Calu3 (cell line): ENCODE data around the gene CEP128. TPM values are rescaled to one million over a fixed set of nuclear protein-coding genes. Genes with fewer than 3 reads are reported as not detected.

Experiments
- BruUV-seq: library from RNA; stranded (reverse); fragments of 400-500 nt; replicated peaks from 2 replicates; lab custom pipeline; 2021; lab: Mats Ljungman, UMichigan
- CTCF ChIA-PET: fragments of 300-600 bp; sonication (Branson Sonifier 250); formaldehyde crosslinking; loops from one replicate; lab custom pipeline; 2022; ENCODE audit warnings: antibody characterized with exemption; lab: Charles Lee
- DNase-seq: peaks from one replicate; pipeline ENCODE4 v3.0.0; 2022
- H3K27ac Mint-ChIP-seq: one replicate; pipeline ENCODE4 v1.8.0; 2022; ENCODE audit warnings: mixed read lengths; ENCODE audit not compliant: unreplicated experiment
- H3K27me3 Mint-ChIP-seq: one replicate; pipeline ENCODE4 v1.8.0; 2022; ENCODE audit warnings: mixed read lengths; ENCODE audit not compliant: unreplicated experiment
- H3K36me3 Mint-ChIP-seq: one replicate; pipeline ENCODE4 v1.8.0; 2022; ENCODE audit warnings: mild to moderate bottlenecking, moderate library complexity, mixed read lengths; ENCODE audit not compliant: insufficient read depth, unreplicated experiment
- H3K4me1 Mint-ChIP-seq: one replicate; pipeline ENCODE4 v1.8.0; 2022; ENCODE audit warnings: mild to moderate bottlenecking, low read depth, mixed read lengths; ENCODE audit not compliant: unreplicated experiment
- H3K4me3 Mint-ChIP-seq: one replicate; pipeline ENCODE4 v1.8.0; 2022; ENCODE audit warnings: mild to moderate bottlenecking, low read depth, moderate library complexity, mixed read lengths; ENCODE audit not compliant: unreplicated experiment
- H3K9me3 Mint-ChIP-seq: one replicate; pipeline ENCODE4 v1.8.0; 2022; ENCODE audit warnings: low read depth, mixed read lengths; ENCODE audit not compliant: unreplicated experiment
- CTCF ChIP-seq: fragments of 200-600 bp; IDR thresholded peaks from one replicate; pipeline ENCODE4 v1.8.0; 2022; ENCODE audit warnings: antibody characterized with exemption; ENCODE audit not compliant: unreplicated experiment
- intact Hi-C: fragments of 100-400 bp; cut with micrococcal nuclease; formaldehyde crosslinking; loops from one replicate; pipeline ENCODE4 v1.10.0; 2022; ENCODE audit not compliant: unreplicated experiment
- total RNA-seq: library from RNA; stranded (reverse); gene quantifications from 2 replicates; pipeline ENCODE4 v1.2.3, GENCODE V29; 2022

CEP128 gene
- total RNA-seq, 1 experiment from 2014 or later, result 22.9 TPM

DNA sequence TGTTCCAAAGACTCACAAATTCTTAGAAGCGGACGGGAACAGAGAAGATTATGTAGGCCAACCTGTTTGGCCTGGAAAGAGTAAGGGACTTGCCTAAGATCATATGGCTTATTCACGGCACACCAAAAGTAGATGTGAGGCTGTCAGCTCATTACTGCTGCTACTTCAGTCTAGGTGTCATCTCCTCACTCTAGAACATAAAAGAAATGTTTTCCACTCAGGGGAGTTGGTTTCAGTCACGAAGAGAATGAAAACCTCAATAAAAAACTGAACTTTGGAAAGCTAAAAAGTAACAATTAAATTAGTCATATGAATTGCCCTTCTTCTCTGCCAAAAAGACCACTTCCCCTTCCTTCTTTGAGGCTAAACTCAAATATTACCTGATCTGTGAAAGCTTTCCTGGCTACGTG is 658 bp upstream of the CEP128 start:
- peaks cover 9% of the 10 kb centered on the region for H3K4me1 Mint-ChIP-seq
- no peak for TF ChIP-seq CTCF
- CTCF ChIA-PET, result no interaction called here
- intact Hi-C loops, result no loop called here
- peak; percentile 2 for DNase-seq
- peak overlapping the region; percentile 80 for H3K4me3 Mint-ChIP-seq
- peak overlapping the region; percentile 83 for H3K27ac Mint-ChIP-seq
- peaks cover 14% of the 10 kb centered on the region for H3K36me3 Mint-ChIP-seq
- H3K9me3 Mint-ChIP-seq, result no peaks in the 10 kb centered on the region
- no TSS peak for BruUV-seq
- H3K27me3 Mint-ChIP-seq, result peaks cover 23% of the 10 kb centered on the region

- no TSS peak for BruUV-seq
- TF ChIP-seq CTCF, result no peak
- peaks cover 14% of the 10 kb centered on the region for H3K36me3 Mint-ChIP-seq
- intact Hi-C loops, result no loop called here
- peaks cover 2% of the 10 kb centered on the region for H3K27me3 Mint-ChIP-seq
- H3K27ac Mint-ChIP-seq, result no peak overlapping the region
- H3K4me3 Mint-ChIP-seq, result no peak overlapping the region
- no peak for DNase-seq
- H3K9me3 Mint-ChIP-seq, result no peaks in the 10 kb centered on the region
- CTCF ChIA-PET, result no interaction called here
- peaks cover 17% of the 10 kb centered on the region for H3K4me1 Mint-ChIP-seq
Observed at GRCh38 chr14:80940146-80940545, 1.4 kb downstream of the CEP128 start.

DNA sequence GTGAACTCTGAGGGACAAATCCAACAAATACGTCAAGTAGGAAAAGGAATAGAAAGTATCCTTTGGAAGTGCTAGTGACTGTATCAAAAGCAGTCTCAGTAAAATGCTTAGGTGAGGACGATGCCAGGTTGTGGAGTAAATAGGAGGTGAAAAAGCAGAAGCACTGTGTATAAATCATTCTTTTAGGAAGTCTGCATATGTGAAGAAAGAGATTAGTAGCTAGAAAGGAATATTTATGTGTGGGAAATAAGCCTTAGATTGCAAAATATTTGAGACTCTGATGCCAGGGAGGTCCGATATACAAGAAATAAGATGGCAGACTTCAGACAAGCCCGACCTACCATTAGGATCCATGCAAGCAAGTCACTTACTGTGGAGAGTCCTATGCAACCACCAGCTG is 7.9 kb downstream of the CEP128 start:
- no peak for TF ChIP-seq CTCF
- Mint-ChIP-seq H3K27ac (no peak overlapping the region), H3K9me3 (no peaks in the 10 kb centered on the region), H3K27me3 (no peaks in the 10 kb centered on the region), H3K36me3 (peaks cover 5% of the 10 kb centered on the region), H3K4me1 (peaks cover 8% of the 10 kb centered on the region), H3K4me3 (no peak overlapping the region)
- DNase-seq, result no peak
- no TSS peak for BruUV-seq
- intact Hi-C loops, result no loop called here
- CTCF ChIA-PET, result no interaction called here

- intact Hi-C loops, result no loop called here
- no peak for DNase-seq
- H3K27me3 Mint-ChIP-seq, result no peaks in the 10 kb centered on the region
- H3K4me1 Mint-ChIP-seq, result peaks cover 8% of the 10 kb centered on the region
- H3K27ac Mint-ChIP-seq, result no peak overlapping the region
- no peak overlapping the region for H3K4me3 Mint-ChIP-seq
- TF ChIP-seq CTCF, result no peak
- H3K36me3 Mint-ChIP-seq, result peaks cover 5% of the 10 kb centered on the region
- CTCF ChIA-PET, result no interaction called here
- no TSS peak for BruUV-seq
- no peaks in the 10 kb centered on the region for H3K9me3 Mint-ChIP-seq
Observed at GRCh38 chr14:80933282-80933681, 8.3 kb downstream of the CEP128 start.
